Measurements from ENCODE around the gene ZNF792.

DNA sequence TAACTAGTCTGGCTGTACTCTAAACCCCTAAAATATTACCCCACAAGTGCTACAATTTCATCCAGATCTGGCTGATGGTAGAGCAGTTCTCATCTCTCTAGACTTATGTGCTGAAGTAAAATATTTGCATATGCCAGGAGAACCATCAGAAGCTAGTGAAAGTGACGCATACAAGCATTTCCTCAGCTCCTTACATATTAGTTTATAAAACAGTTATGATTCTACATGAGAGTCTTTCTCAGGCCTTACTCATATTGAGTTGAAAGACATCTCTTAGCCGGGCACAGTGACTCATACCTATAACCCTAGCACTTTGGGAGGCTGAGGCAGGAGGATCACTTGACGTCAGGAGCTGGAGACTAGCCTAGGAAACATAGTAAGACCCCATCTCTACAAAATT, 53.3 kb downstream of the ZNF792 start:
- TF ChIP-seq, protein P1, sequence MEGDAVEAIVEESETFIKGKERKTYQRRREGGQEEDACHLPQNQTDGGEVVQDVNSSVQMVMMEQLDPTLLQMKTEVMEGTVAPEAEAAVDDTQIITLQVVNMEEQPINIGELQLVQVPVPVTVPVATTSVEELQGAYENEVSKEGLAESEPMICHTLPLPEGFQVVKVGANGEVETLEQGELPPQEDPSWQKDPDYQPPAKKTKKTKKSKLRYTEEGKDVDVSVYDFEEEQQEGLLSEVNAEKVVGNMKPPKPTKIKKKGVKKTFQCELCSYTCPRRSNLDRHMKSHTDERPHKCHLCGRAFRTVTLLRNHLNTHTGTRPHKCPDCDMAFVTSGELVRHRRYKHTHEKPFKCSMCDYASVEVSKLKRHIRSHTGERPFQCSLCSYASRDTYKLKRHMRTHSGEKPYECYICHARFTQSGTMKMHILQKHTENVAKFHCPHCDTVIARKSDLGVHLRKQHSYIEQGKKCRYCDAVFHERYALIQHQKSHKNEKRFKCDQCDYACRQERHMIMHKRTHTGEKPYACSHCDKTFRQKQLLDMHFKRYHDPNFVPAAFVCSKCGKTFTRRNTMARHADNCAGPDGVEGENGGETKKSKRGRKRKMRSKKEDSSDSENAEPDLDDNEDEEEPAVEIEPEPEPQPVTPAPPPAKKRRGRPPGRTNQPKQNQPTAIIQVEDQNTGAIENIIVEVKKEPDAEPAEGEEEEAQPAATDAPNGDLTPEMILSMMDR (conservative IDR thresholded peaks at IDR 0.05 in 1 of 2, IDR thresholded peaks at IDR 0.05 in 1 of 2; ENCODE audit: extremely low read depth in 1 of 2, insufficient read depth in 1 of 2, low read depth in 1 of 2, low read length in 2 of 2), result no peak
- TF ChIP-seq EZH2 (IDR thresholded peaks at IDR 0.05; ENCODE audit: borderline replicate concordance, low read length), result no peak
